Fibroblast of villous mesenchyme (primary cell): ENCODE results near the gene SMG6. TPM values are rescaled to one million over a fixed set of nuclear protein-coding genes. Genes with fewer than 3 reads are reported as not detected.

ENCODE experiments used
- DNase-seq: peaks from one replicate; pipeline ENCODE4 v3.0.0-alpha.2; 2010; ENCODE audit warnings: low read depth
- H3K4me3 ChIP-seq: 2 replicates; pipeline ENCODE4 v1.5.1; 2011; ENCODE audit warnings: low read depth, mild to moderate bottlenecking, low read length
- total RNA-seq: library from RNA; depleted of rRNA; stranded (reverse); fragments of >200 nt; gene quantifications from 2 replicates; pipeline ENCODE4 v1.2.3, GENCODE V29; 2012
- TF ChIP-seq, protein P1 (sequence below): IDR thresholded peaks from 2 replicates; pipeline ENCODE4 v1.5.1; 2012; ENCODE audit warnings: low read depth, mild to moderate bottlenecking, low read length; ENCODE audit not compliant: insufficient read depth

The SMG6 gene
- total RNA-seq, 1 donor = 50.5 TPM

DNA sequence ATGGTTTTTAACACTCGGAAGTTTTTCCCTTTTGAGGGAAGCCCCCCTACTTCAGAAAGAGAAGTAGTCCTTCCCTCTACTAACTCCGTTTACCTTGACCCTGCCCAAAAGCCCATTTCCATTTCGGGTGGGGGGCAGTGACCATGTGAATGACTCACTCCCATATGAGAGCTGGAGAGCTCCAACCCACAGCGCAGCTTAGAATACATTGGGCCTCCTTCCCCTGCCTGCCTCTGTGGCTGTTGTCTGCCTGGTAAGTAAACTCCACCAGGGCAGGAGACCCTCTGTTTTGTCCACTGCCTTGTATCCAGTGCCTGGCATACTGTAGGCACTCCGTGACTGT is 34.7 kb upstream of the SMG6 start:
- DNase-seq = peak; percentile 20
- TF ChIP-seq, protein P1, sequence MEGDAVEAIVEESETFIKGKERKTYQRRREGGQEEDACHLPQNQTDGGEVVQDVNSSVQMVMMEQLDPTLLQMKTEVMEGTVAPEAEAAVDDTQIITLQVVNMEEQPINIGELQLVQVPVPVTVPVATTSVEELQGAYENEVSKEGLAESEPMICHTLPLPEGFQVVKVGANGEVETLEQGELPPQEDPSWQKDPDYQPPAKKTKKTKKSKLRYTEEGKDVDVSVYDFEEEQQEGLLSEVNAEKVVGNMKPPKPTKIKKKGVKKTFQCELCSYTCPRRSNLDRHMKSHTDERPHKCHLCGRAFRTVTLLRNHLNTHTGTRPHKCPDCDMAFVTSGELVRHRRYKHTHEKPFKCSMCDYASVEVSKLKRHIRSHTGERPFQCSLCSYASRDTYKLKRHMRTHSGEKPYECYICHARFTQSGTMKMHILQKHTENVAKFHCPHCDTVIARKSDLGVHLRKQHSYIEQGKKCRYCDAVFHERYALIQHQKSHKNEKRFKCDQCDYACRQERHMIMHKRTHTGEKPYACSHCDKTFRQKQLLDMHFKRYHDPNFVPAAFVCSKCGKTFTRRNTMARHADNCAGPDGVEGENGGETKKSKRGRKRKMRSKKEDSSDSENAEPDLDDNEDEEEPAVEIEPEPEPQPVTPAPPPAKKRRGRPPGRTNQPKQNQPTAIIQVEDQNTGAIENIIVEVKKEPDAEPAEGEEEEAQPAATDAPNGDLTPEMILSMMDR = no peak

DNA sequence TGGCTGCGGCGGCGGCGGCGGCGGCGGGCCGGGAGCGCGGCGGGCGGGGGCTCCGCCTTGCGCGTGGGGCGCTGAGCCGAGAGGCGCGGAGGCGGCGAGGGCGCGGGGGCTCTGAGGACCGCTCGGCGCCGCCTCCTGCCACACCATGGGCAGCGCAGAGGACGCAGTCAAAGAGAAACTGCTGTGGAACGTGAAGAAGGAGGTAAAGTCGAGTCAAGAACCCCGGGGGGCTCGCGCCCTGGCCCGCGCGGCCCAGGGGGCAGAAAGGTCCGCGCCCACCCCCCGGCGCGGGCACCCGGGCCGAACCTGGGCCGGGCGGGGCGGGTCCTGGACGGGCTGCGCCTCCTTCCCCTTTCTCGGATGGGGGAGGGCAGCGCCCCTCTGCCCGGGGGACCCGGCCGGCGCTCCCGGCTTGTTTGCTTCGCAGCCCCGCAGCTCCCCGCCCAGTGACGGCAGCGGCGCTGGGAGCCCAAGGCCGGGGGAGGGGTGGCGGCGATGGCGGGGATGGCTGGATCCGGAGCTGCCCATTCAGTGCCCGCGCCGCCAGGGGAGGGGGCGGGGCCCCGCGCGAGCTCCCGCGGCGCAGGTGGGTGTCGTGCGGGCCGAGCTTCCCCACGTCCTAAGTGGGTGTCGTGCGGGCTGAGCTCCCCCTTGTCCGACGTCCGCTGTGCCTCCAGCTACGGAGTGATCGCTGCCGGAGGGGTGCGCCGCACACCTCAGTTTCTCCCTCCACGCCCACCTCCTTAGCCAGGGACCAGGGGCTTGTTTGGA is 34.1 kb upstream of the SMG6 start:
- DNase-seq = peak; percentile 60
- TF ChIP-seq, protein P1 = no peak
- peak overlapping the region; percentile 97 for H3K4me3 ChIP-seq

More for the DNA sequence above, 34.7 kb upstream of the SMG6 start:
- peak overlapping the region; percentile 97 for H3K4me3 ChIP-seq

DNA sequence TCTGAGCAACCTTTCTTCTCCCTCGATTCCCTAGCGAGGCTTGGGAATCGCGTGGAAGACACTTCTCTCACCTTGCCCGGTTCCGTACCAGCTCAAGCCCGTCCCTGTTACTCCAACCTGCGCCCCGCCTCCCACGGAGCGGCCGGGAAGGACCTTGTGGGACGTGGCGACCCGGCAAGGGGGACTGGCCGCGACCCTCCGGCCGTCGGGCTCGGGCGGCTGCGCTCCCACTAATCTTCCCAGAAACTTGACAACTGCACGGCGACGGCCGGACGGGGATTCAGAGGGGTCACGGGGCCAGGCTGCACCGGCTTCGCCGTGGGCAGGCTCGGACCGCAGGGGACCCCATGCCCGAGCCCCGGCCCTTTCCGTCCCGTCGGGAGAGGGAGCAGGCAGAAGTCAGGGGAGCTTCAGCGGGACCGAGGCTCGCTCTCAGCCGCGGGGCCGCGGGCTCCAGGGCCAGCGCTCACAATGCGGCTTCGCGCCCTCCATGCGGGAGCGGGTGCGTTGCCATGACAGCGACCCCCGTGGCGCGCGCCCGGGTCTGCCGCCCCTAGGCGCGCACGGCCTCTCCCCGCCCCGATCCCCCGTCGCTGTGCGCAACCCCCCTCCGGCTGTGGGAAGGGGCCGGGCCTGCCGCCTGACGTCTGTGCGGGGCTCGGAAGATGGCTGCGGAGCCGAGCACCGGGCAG is 33.4 kb upstream of the SMG6 start, which contains the start of gene SGSM2:
TSS of gene SGSM2 (plus strand) at position 650 of the 692 bp plus-strand sequence. CDS start 188 bp downstream, outside the sequence.
- H3K4me3 ChIP-seq = peak within 1 kb of the TSS; percentile 97
- DNase-seq = peak; percentile 55
- TF ChIP-seq, protein P1 = no peak

DNA sequence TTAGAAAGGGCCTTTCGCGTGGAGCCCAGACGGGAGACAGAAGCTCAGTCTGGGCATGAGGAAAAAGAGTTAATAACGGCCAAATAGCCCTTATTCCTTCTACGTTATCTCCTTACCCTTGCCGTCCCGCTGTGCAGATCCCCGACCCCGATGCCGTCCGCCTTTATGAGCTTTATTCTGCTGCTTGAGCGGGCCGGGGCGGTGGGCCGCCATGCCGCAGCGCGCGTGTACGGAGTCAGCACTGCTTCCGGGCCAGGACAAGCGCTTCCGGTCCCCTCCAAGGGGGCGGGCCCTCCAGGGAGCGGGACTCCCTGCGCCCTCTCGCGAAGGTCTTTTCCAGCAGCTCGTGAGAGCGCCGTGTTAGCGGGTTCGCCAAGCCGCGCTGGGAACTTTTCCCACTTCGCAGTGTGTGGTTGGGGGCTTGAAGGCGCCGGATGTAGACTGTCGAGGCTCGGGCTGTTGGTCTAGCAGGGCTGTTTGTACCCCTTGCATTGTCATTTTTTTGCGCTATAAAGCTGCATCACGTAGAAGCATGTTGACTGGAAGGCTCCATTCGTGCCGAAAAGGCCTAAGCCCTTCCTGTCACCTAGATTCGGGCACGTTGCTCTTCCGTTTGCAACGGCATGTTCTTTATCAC is 32.7 kb upstream of the SMG6 start, which contains the start of gene TSR1:
TSS of gene TSR1 (minus strand) at position 243 of the 637 bp plus-strand sequence. CDS start at position 213, 30 bp downstream.
- DNase-seq = peak; percentile 92
- peak within 1 kb of the TSS; percentile 97 for H3K4me3 ChIP-seq
- TF ChIP-seq, protein P1 = peak; percentile 18

DNA sequence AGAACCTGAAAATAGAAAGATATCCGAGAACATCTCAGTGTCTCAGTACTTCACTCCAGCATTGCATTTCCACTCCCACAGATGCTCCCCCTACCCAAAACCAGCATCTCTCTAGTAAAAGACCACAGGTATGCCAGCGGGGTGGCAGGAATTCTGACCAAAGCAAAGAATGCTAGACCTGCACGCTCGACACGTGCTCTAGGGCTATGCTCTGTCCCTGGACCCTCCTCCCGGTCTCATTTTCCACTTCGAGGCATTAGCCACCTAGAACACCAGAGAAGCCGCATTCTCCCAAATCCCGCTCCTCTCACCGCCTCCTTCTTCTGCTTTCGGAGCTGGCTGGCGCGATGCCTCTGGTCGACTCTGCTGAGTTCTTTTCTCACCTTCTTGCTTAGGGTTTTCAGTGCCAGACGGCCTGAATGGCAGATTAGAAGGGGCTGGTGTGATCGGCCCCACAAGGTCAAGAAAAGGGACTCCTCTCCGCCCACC is 32.2 kb upstream of the SMG6 start:
- H3K4me3 ChIP-seq = peak overlapping the region; percentile 97
- TF ChIP-seq, protein P1 = no peak
- DNase-seq = no peak

DNA sequence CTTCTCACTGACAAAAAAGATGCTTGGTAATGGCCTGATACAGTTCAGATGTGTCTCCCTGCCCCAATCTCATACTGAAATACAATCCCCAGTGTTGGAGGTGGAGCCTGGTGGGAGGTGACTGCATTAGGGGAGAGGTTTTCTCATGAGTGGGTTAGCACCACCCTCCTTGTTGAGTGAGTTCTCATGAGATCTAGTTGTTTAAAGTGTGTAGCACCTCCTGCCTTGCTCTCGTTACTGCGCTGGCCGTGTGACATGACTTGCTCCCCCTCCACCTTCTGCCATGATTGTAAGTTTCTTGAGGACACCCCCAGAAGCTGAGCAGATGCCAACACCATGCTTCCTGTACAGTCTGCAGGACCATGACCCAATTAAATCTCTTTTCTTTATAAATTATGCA is 27.7 kb upstream of the SMG6 start:
- TF ChIP-seq, protein P1 = no peak
- no peak for DNase-seq
- no peak overlapping the region for H3K4me3 ChIP-seq
